CD4-positive, alpha-beta memory T cell (primary cell): ENCODE measurements around the gene SLC39A11. TPM values are rescaled to one million over a fixed set of nuclear protein-coding genes. Genes with fewer than 3 reads are reported as not detected.

Experiments used
- CTCF ChIA-PET: fragments of 350-600 bp; sonication (Branson Sonifier 250); formaldehyde crosslinking; loops from one replicate; lab custom pipeline; 2021; ENCODE audit warnings: inconsistent platforms; ENCODE audit not compliant: partially characterized antibody; lab: Charles Lee
- POLR2A ChIA-PET: fragments of 350-600 bp; sonication (Branson Sonifier 250); formaldehyde crosslinking; loops from one replicate; lab custom pipeline; 2021; ENCODE audit not compliant: partially characterized antibody; lab: Charles Lee
- DNase-seq, 5 donors: peaks; one replicate each; pipeline versions ENCODE4 v3.0.0 to v3.0.0-alpha.2; 2020 to 2022; ENCODE audit warnings: mixed read lengths in 1 of 5
- H3K27ac ChIP-seq: one replicate; pipeline ENCODE4 v1.7.0; 2013; ENCODE audit warnings: low read depth, low read length
- H3K27me3 ChIP-seq: 2 replicates; pipeline ENCODE4 v1.7.0; 2013; ENCODE audit warnings: mild to moderate bottlenecking, low read length, moderate library complexity; ENCODE audit not compliant: insufficient read depth
- H3K36me3 ChIP-seq: 2 replicates; pipeline ENCODE4 v1.7.0; 2013; ENCODE audit warnings: mild to moderate bottlenecking, low read length, moderate library complexity; ENCODE audit not compliant: insufficient read depth
- H3K4me1 ChIP-seq: 2 replicates; pipeline ENCODE4 v1.7.0; 2013; ENCODE audit warnings: mild to moderate bottlenecking, low read length, moderate library complexity; ENCODE audit not compliant: insufficient read depth
- H3K4me3 ChIP-seq, 2 donors: one replicate each; pipeline ENCODE4 v1.7.0; 2013; ENCODE audit warnings: low read length in 2 of 2, mild to moderate bottlenecking in 1 of 2
- H3K9me3 ChIP-seq, 2 donors: one replicate each; pipeline ENCODE4 v1.7.0; 2013; ENCODE audit warnings: low read length in 2 of 2, control low read depth in 1 of 2; ENCODE audit not compliant: control insufficient read depth in 1 of 2
- H3K27ac Mint-ChIP-seq, 7 donors: one replicate each; pipeline ENCODE4 v1.8.0; 2020 to 2021; ENCODE audit warnings: mixed read lengths in 7 of 7, mild to moderate bottlenecking in 6 of 7, inconsistent platforms in 3 of 7, moderate library complexity in 3 of 7
- H3K27me3 Mint-ChIP-seq, 2 donors: one replicate each; pipeline ENCODE4 v1.8.0; 2020 to 2021; ENCODE audit warnings: mixed read lengths in 2 of 2
- H3K36me3 Mint-ChIP-seq, 2 donors: one replicate each; pipeline ENCODE4 v1.8.0; 2020 to 2021; ENCODE audit warnings: mixed read lengths in 2 of 2, inconsistent platforms in 1 of 2, mild to moderate bottlenecking in 1 of 2
- H3K4me1 Mint-ChIP-seq, 4 donors: one replicate each; pipeline ENCODE4 v1.8.0; 2020 to 2021; ENCODE audit warnings: mixed read lengths in 4 of 4, mild to moderate bottlenecking in 1 of 4
- H3K4me3 Mint-ChIP-seq, 8 donors: one replicate each; pipeline ENCODE4 v1.8.0; 2020 to 2021; ENCODE audit warnings: mixed read lengths in 8 of 8, mild to moderate bottlenecking in 7 of 8, moderate library complexity in 6 of 8, inconsistent platforms in 3 of 8
- H3K9me3 Mint-ChIP-seq, 8 donors: one replicate each; pipeline ENCODE4 v1.8.0; 2020 to 2021; ENCODE audit warnings: mixed read lengths in 8 of 8, mild to moderate bottlenecking in 5 of 8, inconsistent platforms in 3 of 8, moderate library complexity in 1 of 8
- intact Hi-C: fragments of 100-400 bp; cut with micrococcal nuclease; formaldehyde crosslinking; loops from one replicate; pipeline ENCODE4 v1.15.1; 2023
- polyA plus RNA-seq, 2 donors: library from polyadenylated mRNA; unstranded; fragments of 300-500 nt; fragmentation: Illumina TruSeq; gene quantifications; one replicate each; pipeline ENCODE4 v1.2.3, GENCODE V29; 2021
- total RNA-seq, 2 experiments: library from RNA; stranded (reverse); gene quantifications; one replicate each; pipeline ENCODE4 v1.2.3, GENCODE V29; 2021

SLC39A11 gene
- total and polyA plus RNA-seq, 4 experiments from 2014 or later, result 15.9 to 23.7 (median 20.4) TPM

DNA sequence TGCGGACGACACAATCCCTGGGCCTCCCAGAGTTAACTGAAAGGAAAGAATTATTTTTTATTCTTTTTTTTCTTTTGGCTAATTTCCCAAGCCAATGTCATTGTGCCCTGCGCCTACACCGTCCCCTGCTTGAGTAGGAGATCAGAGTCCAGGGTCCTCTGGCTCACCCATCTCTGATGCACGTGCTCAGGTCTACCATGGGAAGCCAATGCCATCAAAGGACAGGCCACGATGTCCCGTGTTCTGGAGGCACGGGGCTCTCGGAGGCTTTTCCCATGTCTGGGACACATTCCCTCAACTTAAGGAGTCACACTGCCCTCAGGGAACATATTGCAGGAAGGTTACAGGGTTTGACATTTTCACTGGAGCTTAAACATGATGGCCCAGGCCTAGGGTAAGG is 123.7 kb downstream of the SLC39A11 start:
- Histone ChIP-seq H3K36me3 (no peaks in the 10 kb centered on the region), H3K4me3 (no peak overlapping the region), H3K4me1 (no peaks in the 10 kb centered on the region), H3K9me3 (no peaks in the 10 kb centered on the region), H3K27me3 (no peaks in the 10 kb centered on the region), H3K27ac (no peak overlapping the region)
- Mint-ChIP-seq H3K36me3 (no peaks in the 10 kb centered on the region), H3K4me3 (no peak overlapping the region), H3K9me3 (no peaks in the 10 kb centered on the region), H3K27ac (peak overlapping the region in 1 of 7 donors; percentile 42), H3K4me1 (peaks cover 0 to 6% (median 5%) of the 10 kb centered on the region in 4 donors), H3K27me3 (no peaks in the 10 kb centered on the region)
- POLR2A ChIA-PET, result no interaction called here
- intact Hi-C loops, result no loop called here
- no peak for DNase-seq
- CTCF ChIA-PET, result no interaction called here

GRCh38 chr17:72967977-72968585 is 124.4 kb downstream of the SLC39A11 start:
- H3K9me3 Mint-ChIP-seq, result no peaks in the 10 kb centered on the region
- peak overlapping the region in 1 of 7 donors; percentile 48 for H3K27ac Mint-ChIP-seq
- Histone ChIP-seq H3K27ac (no peak overlapping the region), H3K27me3 (no peaks in the 10 kb centered on the region), H3K4me1 (no peaks in the 10 kb centered on the region), H3K4me3 (no peak overlapping the region), H3K9me3 (no peaks in the 10 kb centered on the region), H3K36me3 (no peaks in the 10 kb centered on the region)
- POLR2A ChIA-PET, result no interaction called here
- no peak overlapping the region for H3K4me3 Mint-ChIP-seq
- peaks cover 0 to 6% (median 5%) of the 10 kb centered on the region in 4 donors for H3K4me1 Mint-ChIP-seq
- no peak for DNase-seq
- H3K36me3 Mint-ChIP-seq, result peaks cover 0 to 4% of the 10 kb centered on the region in 2 donors
- intact Hi-C loops, result no loop called here
- CTCF ChIA-PET, result interaction anchor here (1.4 kb wide), 2 partner anchors 18 to 188 kb away, joined by 4 read pairs; no protein-coding TSS in a partner anchor
- H3K27me3 Mint-ChIP-seq, result no peaks in the 10 kb centered on the region

DNA sequence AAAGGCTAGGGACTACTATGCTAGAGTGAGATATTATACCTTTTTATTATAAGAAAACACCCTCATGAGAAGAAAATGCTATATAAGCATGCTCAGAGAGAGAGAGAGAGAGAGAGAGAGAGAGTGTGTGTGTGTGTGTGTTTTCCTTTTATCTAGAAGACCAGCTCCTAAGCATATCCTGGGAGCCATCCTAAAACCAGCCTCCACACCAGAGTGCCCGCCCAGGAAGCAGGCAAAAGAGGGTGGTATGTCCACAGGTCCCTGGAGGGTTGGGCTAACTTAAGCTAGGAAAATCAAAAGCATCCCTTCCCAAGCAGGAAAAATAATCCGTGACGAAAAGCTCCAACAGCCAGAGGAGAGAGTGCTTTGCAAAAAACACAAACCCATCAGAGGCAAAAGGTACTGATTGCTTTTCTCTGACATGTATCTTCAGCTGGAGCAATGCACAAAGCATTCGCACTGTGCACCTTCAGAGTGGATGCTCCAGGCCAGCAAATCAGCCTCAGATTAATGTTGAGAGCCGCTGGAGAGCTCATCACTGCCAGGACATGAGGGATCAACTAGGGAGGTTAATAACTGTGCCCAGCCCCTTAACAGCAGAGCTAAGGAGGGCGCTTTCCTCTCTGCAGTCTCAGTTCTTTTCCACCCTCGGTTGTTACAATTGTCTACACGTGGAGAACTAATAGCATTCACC is 125.1 kb downstream of the SLC39A11 start:
- Histone ChIP-seq H3K4me3 (no peak overlapping the region), H3K27ac (no peak overlapping the region), H3K36me3 (no peaks in the 10 kb centered on the region), H3K4me1 (no peaks in the 10 kb centered on the region), H3K27me3 (no peaks in the 10 kb centered on the region), H3K9me3 (no peaks in the 10 kb centered on the region)
- Mint-ChIP-seq H3K4me3 (no peak overlapping the region), H3K27me3 (no peaks in the 10 kb centered on the region), H3K9me3 (no peaks in the 10 kb centered on the region), H3K4me1 (peaks cover 0 to 6% (median 5%) of the 10 kb centered on the region in 4 donors), H3K36me3 (peaks cover 0 to 4% of the 10 kb centered on the region in 2 donors), H3K27ac (no peak overlapping the region)
- no peak for DNase-seq
- POLR2A ChIA-PET, result no interaction called here
- intact Hi-C loops, result no loop called here
- CTCF ChIA-PET, result interaction anchor here (1.4 kb wide), 2 partner anchors 19 to 189 kb away, joined by 4 read pairs; no protein-coding TSS in a partner anchor

DNA sequence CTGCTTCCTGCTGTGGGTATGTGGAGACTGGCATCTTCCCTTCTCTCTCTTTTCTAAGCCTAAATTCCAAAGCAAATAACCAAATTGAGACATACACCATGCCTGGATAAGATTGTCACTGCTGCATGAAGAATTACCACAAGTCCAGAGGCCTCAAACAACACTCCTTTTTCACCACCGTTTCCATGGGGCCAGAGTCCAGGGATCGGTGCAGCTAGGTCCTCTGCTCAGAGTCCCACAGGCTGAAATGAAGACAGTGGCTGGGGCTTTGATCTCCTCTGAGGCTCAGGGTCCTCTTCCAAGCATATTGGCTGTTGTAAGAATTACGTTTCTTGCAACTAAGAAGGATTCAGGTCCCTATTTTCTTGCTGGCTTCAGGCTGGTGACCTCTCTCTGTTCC is 130.4 kb downstream of the SLC39A11 start:
- no peaks in the 10 kb centered on the region for H3K9me3 ChIP-seq
- intact Hi-C loops, result no loop called here
- Mint-ChIP-seq H3K36me3 (peaks cover 0 to 15% of the 10 kb centered on the region in 2 donors), H3K4me3 (no peak overlapping the region), H3K27me3 (no peaks in the 10 kb centered on the region), H3K27ac (peak overlapping the region in 1 of 7 donors; percentile 71), H3K4me1 (peaks cover 0 to 1% (median under 1%) of the 10 kb centered on the region in 4 donors), H3K9me3 (peaks cover 0 to 2% (median 0%) of the 10 kb centered on the region in 8 donors)
- CTCF ChIA-PET, result no interaction called here
- POLR2A ChIA-PET, result no interaction called here
- no peaks in the 10 kb centered on the region for H3K4me1 ChIP-seq
- H3K36me3 ChIP-seq, result no peaks in the 10 kb centered on the region
- no peak overlapping the region for H3K27ac ChIP-seq
- no peak overlapping the region for H3K4me3 ChIP-seq
- H3K27me3 ChIP-seq, result no peaks in the 10 kb centered on the region
- no peak for DNase-seq

DNA sequence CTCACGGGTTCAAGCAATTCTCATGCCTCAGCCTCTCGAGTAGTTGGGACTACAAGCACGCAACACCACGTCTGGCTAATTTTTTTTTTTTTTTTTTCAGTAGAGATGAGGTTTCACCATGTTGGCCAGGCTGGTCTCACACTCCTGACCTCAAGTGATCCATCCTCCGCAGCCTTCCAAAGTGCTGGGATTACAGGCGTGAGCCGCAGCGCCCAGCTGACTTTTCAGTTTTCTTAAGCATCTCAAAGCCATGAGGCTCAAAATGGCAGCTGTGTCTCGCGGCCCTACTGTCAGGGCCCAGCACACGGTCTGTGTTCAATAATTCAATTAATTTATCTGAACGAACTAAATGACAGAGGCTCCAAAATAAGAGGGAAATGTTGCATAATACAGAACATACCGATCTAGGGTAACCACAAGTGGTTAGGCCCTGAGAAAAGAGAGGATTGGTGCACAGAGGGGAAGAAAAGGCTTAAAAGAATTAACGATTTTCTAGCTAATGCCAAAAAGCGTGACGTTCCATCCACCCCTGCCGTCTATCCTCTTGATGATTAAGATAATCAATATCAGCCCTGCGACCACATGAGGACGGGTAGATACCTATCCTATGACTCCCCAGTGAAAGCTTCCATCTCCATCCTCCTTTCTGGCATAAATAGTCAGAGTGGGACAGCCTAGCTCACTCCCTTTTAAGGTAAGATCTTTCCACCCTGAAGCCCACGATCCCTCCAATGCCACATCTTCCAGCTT is 136.9 kb downstream of the SLC39A11 start:
- DNase-seq, result no peak
- POLR2A ChIA-PET, result no interaction called here
- Histone ChIP-seq H3K4me3 (no peak overlapping the region), H3K36me3 (no peaks in the 10 kb centered on the region), H3K27ac (no peak overlapping the region), H3K4me1 (no peaks in the 10 kb centered on the region), H3K9me3 (no peaks in the 10 kb centered on the region), H3K27me3 (no peaks in the 10 kb centered on the region)
- H3K4me3 Mint-ChIP-seq, result no peak overlapping the region
- no peaks in the 10 kb centered on the region for H3K27me3 Mint-ChIP-seq
- no peak overlapping the region for H3K27ac Mint-ChIP-seq
- H3K36me3 Mint-ChIP-seq, result no peaks in the 10 kb centered on the region
- no peaks in the 10 kb centered on the region for H3K9me3 Mint-ChIP-seq
- CTCF ChIA-PET, result interaction anchor here (1.1 to 1.6 kb wide), 2 partner anchors 9 to 29 kb away, joined by 3 read pairs; no protein-coding TSS in a partner anchor
- H3K4me1 Mint-ChIP-seq, result peaks cover 0 to 4% (median 1%) of the 10 kb centered on the region in 4 donors
- intact Hi-C loops, result no loop called here

DNA sequence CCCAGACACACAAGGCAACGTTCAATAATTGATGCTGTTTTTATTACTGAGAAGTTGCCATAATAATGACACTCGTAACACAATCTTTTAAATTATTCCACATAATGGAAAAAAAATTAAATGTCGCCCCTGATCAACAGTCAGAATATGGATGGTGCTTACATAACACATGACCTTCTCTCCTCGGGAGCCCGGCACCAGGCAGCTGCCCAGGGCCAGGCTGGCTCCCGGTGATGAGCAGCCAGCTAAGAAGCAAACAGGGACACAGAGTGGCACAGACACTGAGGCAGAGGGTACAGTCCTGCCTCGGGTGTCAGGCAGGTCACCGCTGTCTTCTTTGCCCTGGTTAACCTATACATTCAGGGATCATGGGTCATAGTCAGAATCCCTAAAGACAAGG is 137.9 kb downstream of the SLC39A11 start:
- DNase-seq, result no peak
- Histone ChIP-seq H3K36me3 (no peaks in the 10 kb centered on the region), H3K4me3 (no peak overlapping the region), H3K4me1 (no peaks in the 10 kb centered on the region), H3K27me3 (no peaks in the 10 kb centered on the region), H3K9me3 (no peaks in the 10 kb centered on the region), H3K27ac (no peak overlapping the region)
- Mint-ChIP-seq H3K27me3 (no peaks in the 10 kb centered on the region), H3K4me3 (no peak overlapping the region), H3K36me3 (no peaks in the 10 kb centered on the region), H3K27ac (no peak overlapping the region), H3K9me3 (no peaks in the 10 kb centered on the region), H3K4me1 (peaks cover 0 to 4% (median 1%) of the 10 kb centered on the region in 4 donors)
- CTCF ChIA-PET, result no interaction called here
- POLR2A ChIA-PET, result no interaction called here
- intact Hi-C loops, result no loop called here

GRCh38 chr17:72953621-72954020 is 138.9 kb downstream of the SLC39A11 start:
- Mint-ChIP-seq H3K4me1 (peaks cover 0 to 4% (median 1%) of the 10 kb centered on the region in 4 donors), H3K27ac (peak overlapping the region in 1 of 7 donors; percentile 70), H3K36me3 (no peaks in the 10 kb centered on the region), H3K4me3 (no peak overlapping the region), H3K27me3 (no peaks in the 10 kb centered on the region), H3K9me3 (no peaks in the 10 kb centered on the region)
- Histone ChIP-seq H3K4me3 (no peak overlapping the region), H3K4me1 (no peaks in the 10 kb centered on the region), H3K36me3 (no peaks in the 10 kb centered on the region), H3K27me3 (no peaks in the 10 kb centered on the region), H3K9me3 (no peaks in the 10 kb centered on the region), H3K27ac (no peak overlapping the region)
- intact Hi-C loops, result no loop called here
- ChIA-PET POLR2A (no interaction called here), CTCF (no interaction called here)
- DNase-seq, result no peak
